Measurements from ENCODE around the gene PAX9. TPM values are rescaled to one million over a fixed set of nuclear protein-coding genes. Genes with fewer than 3 reads are reported as not detected.
A peak's percentile ranks its signal among the peaks of the same experiment; 100 is the strongest.

Gene PAX9
- total and polyA plus RNA-seq, 7 experiments from 2014 or later: 0.05 TPM; not detected in 6

DNA sequence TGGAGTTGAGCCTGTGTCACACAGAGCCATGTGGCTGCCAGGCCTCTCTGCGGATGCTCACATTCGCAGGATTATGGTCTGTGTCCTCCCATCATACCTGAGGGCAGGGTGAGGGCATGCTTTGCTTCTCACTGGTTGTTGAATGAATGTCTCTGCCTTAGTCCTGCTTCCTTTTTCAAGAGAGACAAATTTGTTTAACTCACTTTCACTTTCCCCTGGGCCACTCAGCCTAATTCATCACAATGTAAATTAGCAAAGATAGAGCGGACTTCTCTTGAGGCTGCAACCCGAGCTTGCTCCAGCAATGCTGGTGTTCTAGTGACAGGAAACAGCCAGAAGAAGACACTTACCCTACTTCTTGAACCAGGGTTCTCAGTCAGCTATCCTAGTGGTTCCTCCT, 35.5 kb upstream of the PAX9 start:
- no peaks in the 10 kb centered on the region for H3K9me3 ChIP-seq (ENCODE audit: control insufficient read depth in 2 of 3, low read length in 3 of 3)
- intact Hi-C loops (cut with micrococcal nuclease): no loop called here
- H3K27ac ChIP-seq (ENCODE audit: low read depth, low read length): no peak overlapping the region
- no peaks in the 10 kb centered on the region for H3K4me1 Mint-ChIP-seq
- DNase-seq (no peak), ATAC-seq (no peak)
- CTCF ChIA-PET: no interaction called here
- POLR2A ChIA-PET: no interaction called here
- H3K27ac Mint-ChIP-seq: no peak overlapping the region
- peaks cover 2 to 46% (median 30%) of the 10 kb centered on the region in 5 donors for H3K27me3 Mint-ChIP-seq
- no peaks in the 10 kb centered on the region for H3K36me3 ChIP-seq (ENCODE audit: control insufficient read depth in 2 of 3, insufficient read depth in 3 of 3, low read length in 3 of 3)
- peaks cover 0 to 20% (median 6%) of the 10 kb centered on the region in 11 donors for H3K9me3 Mint-ChIP-seq
- no peak overlapping the region for H3K4me3 Mint-ChIP-seq
- H3K27me3 ChIP-seq (ENCODE audit: control insufficient read depth in 2 of 2, insufficient read depth in 2 of 2, low read length in 2 of 2): no peaks in the 10 kb centered on the region
- H3K36me3 Mint-ChIP-seq: no peaks in the 10 kb centered on the region
- H3K4me1 ChIP-seq (ENCODE audit: control insufficient read depth in 2 of 2, insufficient read depth in 2 of 2, low read length in 2 of 2): no peaks in the 10 kb centered on the region
- no peak overlapping the region for H3K4me3 ChIP-seq (ENCODE audit: low read length)

DNA sequence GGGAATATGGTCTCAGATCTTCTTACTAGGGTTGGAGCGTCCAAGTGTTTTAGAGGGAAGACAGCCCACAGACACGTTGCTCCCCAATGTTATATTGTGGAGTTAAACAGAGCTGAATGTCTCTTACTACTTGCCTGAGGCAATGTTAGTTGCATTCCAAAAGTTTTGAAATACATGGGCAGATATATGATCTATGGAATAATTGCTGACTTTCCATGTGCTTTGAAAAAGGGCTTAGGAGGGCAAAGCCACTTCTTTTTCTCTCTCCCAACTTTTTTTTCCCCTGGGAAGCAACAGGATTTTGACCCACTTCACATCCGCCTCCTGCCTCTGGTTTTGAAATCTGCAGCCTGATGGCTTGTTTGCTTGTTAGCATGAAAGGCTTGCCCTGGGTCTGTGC, 33.7 kb upstream of the PAX9 start:
- Histone ChIP-seq H3K27ac (ENCODE audit: low read depth, low read length) (no peak overlapping the region), H3K4me1 (ENCODE audit: control insufficient read depth in 2 of 2, insufficient read depth in 2 of 2, low read length in 2 of 2) (no peaks in the 10 kb centered on the region), H3K36me3 (ENCODE audit: control insufficient read depth in 2 of 3, insufficient read depth in 3 of 3, low read length in 3 of 3) (no peaks in the 10 kb centered on the region), H3K27me3 (ENCODE audit: control insufficient read depth in 2 of 2, insufficient read depth in 2 of 2, low read length in 2 of 2) (no peaks in the 10 kb centered on the region), H3K4me3 (ENCODE audit: low read length) (no peak overlapping the region), H3K9me3 (ENCODE audit: control insufficient read depth in 2 of 3, low read length in 3 of 3) (no peaks in the 10 kb centered on the region)
- ChIA-PET CTCF (no interaction called here), POLR2A (no interaction called here)
- DNase-seq: no peak
- Mint-ChIP-seq H3K9me3 (peaks cover 0 to 10% (median 5%) of the 10 kb centered on the region in 11 donors), H3K27me3 (peaks cover 2 to 58% (median 35%) of the 10 kb centered on the region in 5 donors), H3K4me3 (no peak overlapping the region), H3K4me1 (no peaks in the 10 kb centered on the region), H3K27ac (no peak overlapping the region), H3K36me3 (no peaks in the 10 kb centered on the region)
- no peak for ATAC-seq
- intact Hi-C loops (cut with micrococcal nuclease): no loop called here

DNA sequence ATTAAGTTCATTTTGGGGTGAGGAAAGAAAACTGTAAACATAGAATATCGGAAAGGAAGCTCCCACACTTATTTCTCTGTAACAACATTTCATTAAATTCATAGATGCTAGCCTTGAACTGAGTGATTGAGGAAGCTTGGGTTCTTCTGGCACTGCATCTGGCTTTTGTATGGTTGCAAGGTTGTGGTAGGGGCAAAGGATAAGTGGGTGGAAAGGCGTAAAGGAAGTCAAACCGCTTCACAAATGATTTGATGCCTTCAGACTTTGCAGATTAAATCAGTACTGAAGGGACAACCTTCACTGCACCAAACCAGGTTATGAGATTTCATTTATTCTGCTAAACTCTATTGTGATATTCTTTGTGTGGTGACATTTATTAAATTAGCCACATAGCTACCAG, 28.1 kb upstream of the PAX9 start:
- H3K27me3 ChIP-seq (ENCODE audit: control insufficient read depth in 2 of 2, insufficient read depth in 2 of 2, low read length in 2 of 2): no peaks in the 10 kb centered on the region
- no peaks in the 10 kb centered on the region for H3K4me1 ChIP-seq (ENCODE audit: control insufficient read depth in 2 of 2, insufficient read depth in 2 of 2, low read length in 2 of 2)
- peaks cover 2 to 31% (median 27%) of the 10 kb centered on the region in 5 donors for H3K27me3 Mint-ChIP-seq
- H3K4me3 ChIP-seq (ENCODE audit: low read length): no peak overlapping the region
- no peaks in the 10 kb centered on the region for H3K9me3 ChIP-seq (ENCODE audit: control insufficient read depth in 2 of 3, low read length in 3 of 3)
- no peak overlapping the region for H3K4me3 Mint-ChIP-seq
- H3K9me3 Mint-ChIP-seq: peaks cover 0 to 14% (median 5%) of the 10 kb centered on the region in 11 donors
- ATAC-seq: no peak
- no peaks in the 10 kb centered on the region for H3K36me3 Mint-ChIP-seq
- no peak for DNase-seq
- ChIA-PET CTCF (interaction anchor here (0.6 kb wide), 1 partner anchor 29 kb away, joined by 4 read pairs; no protein-coding TSS in a partner anchor), POLR2A (no interaction called here)
- H3K27ac Mint-ChIP-seq: no peak overlapping the region
- no peaks in the 10 kb centered on the region for H3K36me3 ChIP-seq (ENCODE audit: control insufficient read depth in 2 of 3, insufficient read depth in 3 of 3, low read length in 3 of 3)
- H3K27ac ChIP-seq (ENCODE audit: low read depth, low read length): no peak overlapping the region
- H3K4me1 Mint-ChIP-seq: no peaks in the 10 kb centered on the region
- intact Hi-C loops (cut with micrococcal nuclease): no loop called here

DNA sequence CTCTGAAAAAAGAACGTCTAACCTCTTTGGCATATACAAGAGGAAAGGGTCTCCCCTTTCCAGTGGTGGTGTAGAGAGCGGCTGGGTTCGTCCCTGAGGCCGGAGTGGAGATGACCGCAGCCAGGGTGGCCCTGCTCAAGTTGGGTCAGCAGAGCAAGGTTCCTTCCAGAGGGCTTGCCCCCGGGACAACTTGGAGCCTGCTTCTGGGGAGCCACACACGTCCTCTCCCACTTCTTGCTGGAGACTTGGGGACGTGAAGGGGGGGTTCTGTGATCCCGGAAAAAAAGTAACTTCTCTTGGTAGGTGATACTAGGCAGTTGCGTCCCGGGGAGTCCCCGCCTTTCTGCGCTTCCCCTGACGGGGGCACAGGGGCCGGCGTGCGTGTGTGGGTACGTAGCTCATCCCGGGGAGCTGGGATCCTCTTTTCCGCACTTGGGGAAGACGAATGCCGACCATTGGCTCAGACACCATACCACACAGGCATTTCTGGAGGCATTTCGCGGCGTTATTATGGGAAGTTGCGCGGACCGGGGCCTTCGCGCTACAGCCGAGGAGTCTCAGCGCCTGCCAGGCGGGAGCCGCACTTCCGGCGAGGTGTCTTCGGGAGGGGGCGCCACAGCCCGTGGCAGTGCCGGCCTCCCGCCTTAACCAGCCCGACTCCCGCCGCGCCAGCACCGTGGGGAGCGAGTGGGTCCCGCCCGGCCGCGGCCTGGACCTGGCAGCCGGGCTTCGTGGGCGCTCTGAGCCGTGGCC, 14.8 kb upstream of the PAX9 start:
- H3K9me3 Mint-ChIP-seq: peaks cover 0 to 11% (median 3%) of the 10 kb centered on the region in 11 donors
- intact Hi-C loops (cut with micrococcal nuclease): loop anchor here in 1 of 2 donors (5.0 kb wide), 1 partner anchor 60 kb away; no protein-coding TSS in a partner anchor
- H3K36me3 Mint-ChIP-seq: peaks cover 0 to 5% (median 0%) of the 10 kb centered on the region in 5 donors
- peaks cover 0 to 9% (median 5%) of the 10 kb centered on the region in 7 donors for H3K4me1 Mint-ChIP-seq
- H3K4me3 Mint-ChIP-seq: no peak overlapping the region
- no peak for DNase-seq
- no peaks in the 10 kb centered on the region for H3K4me1 ChIP-seq (ENCODE audit: control insufficient read depth in 2 of 2, insufficient read depth in 2 of 2, low read length in 2 of 2)
- H3K27ac Mint-ChIP-seq: no peak overlapping the region
- POLR2A ChIA-PET: no interaction called here
- H3K9me3 ChIP-seq (ENCODE audit: control insufficient read depth in 2 of 3, low read length in 3 of 3): no peaks in the 10 kb centered on the region
- CTCF ChIA-PET: interaction anchor here (0.7 kb wide), 1 partner anchor 88 kb away, joined by 4 read pairs; no protein-coding TSS in a partner anchor
- peaks cover 0 to 11% of the 10 kb centered on the region in 2 donors for H3K27me3 ChIP-seq (ENCODE audit: control insufficient read depth in 2 of 2, insufficient read depth in 2 of 2, low read length in 2 of 2)
- peaks cover 58 to 69% (median 65%) of the 10 kb centered on the region in 5 donors for H3K27me3 Mint-ChIP-seq
- no peak overlapping the region for H3K27ac ChIP-seq (ENCODE audit: low read depth, low read length)
- no peak overlapping the region for H3K4me3 ChIP-seq (ENCODE audit: low read length)
- no peak for ATAC-seq
- H3K36me3 ChIP-seq (ENCODE audit: control insufficient read depth in 2 of 3, insufficient read depth in 3 of 3, low read length in 3 of 3): no peaks in the 10 kb centered on the region

DNA sequence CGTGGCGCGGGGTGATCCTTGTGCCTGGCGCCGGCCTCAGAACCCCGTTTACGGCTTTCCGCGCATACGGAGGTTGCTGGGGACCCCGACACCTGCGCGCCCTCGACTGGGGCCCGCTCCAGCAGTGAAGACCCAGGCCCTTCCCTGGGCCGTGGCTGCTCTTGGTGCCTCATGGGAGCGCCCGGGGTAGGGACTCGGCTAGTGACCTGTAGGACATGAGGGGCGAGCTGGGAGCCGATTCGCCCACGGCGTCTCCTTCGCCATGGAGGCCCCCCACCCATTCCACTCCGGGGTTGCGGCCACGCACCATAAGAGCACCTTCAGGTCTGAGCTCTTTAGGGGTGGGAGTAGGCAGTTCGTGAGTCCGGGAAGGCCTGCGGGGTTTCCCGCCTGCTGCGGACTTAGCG, 14.2 kb upstream of the PAX9 start:
- Histone ChIP-seq H3K9me3 (ENCODE audit: control insufficient read depth in 2 of 3, low read length in 3 of 3) (no peaks in the 10 kb centered on the region), H3K27ac (ENCODE audit: low read depth, low read length) (no peak overlapping the region), H3K4me3 (ENCODE audit: low read length) (no peak overlapping the region), H3K36me3 (ENCODE audit: control insufficient read depth in 2 of 3, insufficient read depth in 3 of 3, low read length in 3 of 3) (no peaks in the 10 kb centered on the region), H3K27me3 (ENCODE audit: control insufficient read depth in 2 of 2, insufficient read depth in 2 of 2, low read length in 2 of 2) (peaks cover 0 to 11% of the 10 kb centered on the region in 2 donors), H3K4me1 (ENCODE audit: control insufficient read depth in 2 of 2, insufficient read depth in 2 of 2, low read length in 2 of 2) (no peaks in the 10 kb centered on the region)
- H3K27me3 Mint-ChIP-seq: peaks cover 62 to 72% (median 66%) of the 10 kb centered on the region in 5 donors
- H3K36me3 Mint-ChIP-seq: peaks cover 0 to 5% (median 0%) of the 10 kb centered on the region in 5 donors
- POLR2A ChIA-PET: no interaction called here
- no peak for DNase-seq
- CTCF ChIA-PET: interaction anchor here (0.7 kb wide), 1 partner anchor 88 kb away, joined by 4 read pairs; no protein-coding TSS in a partner anchor
- H3K9me3 Mint-ChIP-seq: peaks cover 0 to 11% (median 3%) of the 10 kb centered on the region in 11 donors
- ATAC-seq: no peak
- intact Hi-C loops (cut with micrococcal nuclease): loop anchor here in 1 of 2 donors (5.0 kb wide), 1 partner anchor 60 kb away; no protein-coding TSS in a partner anchor
- H3K4me3 Mint-ChIP-seq: no peak overlapping the region
- peaks cover 0 to 9% (median 5%) of the 10 kb centered on the region in 7 donors for H3K4me1 Mint-ChIP-seq
- no peak overlapping the region for H3K27ac Mint-ChIP-seq

DNA sequence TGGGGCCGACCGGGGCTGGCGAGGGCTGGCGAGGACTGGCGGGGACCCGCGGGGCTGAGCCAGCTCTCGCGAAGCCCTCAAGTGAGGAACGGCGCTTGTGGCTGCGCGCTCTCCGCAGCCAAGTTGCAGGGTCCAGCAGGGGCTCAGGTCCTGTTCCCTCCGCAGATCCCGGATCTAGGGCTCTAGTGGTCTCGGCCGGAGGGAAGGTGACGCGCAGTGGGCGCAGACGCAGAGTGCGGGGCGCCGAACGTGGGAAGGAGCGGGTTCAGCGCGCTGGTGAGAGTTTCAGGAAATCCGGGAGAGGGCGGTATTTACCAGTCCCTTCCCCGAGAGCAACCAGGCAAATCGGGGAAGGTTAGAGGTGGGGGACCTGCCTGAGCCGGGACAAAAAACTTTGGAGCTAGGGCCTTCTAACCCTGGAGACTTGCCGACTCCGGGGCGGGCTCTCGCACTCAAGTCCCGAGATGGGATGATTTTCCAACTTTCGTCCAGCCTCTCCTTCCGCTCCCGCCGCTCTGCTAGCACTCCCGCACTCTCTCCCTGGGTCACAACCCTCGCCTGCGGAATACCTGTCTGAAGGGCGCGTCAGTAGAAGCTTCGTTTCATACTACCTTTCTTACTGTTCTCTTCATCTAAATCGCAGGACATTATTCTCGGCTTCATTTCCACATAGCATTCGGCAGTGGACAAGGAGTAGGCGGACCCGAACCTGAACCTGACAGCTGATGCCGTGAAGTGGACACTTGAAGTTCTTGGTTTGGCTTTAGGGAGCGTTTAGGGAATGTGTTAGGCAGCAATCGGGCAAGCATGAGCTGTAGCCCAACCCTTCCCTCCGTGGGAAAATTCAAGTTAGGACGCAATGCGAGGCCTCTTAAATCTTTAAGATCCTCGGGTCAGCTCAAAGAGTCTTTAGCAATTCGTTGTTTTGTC, 13.6 kb upstream of the PAX9 start:
- Mint-ChIP-seq H3K4me3 (peak overlapping the region in 3 of 10 donors; percentile 22 to 47 (median 38)), H3K36me3 (peaks cover 0 to 5% (median 0%) of the 10 kb centered on the region in 5 donors)

More for the DNA sequence above, 13.6 kb upstream of the PAX9 start:
- H3K27ac Mint-ChIP-seq: peak overlapping the region in 1 of 9 donors; percentile 2
- no peak overlapping the region for H3K27ac ChIP-seq (ENCODE audit: low read depth, low read length)
- H3K4me3 ChIP-seq (ENCODE audit: low read length): no peak overlapping the region
- no peaks in the 10 kb centered on the region for H3K9me3 ChIP-seq (ENCODE audit: control insufficient read depth in 2 of 3, low read length in 3 of 3)
- intact Hi-C loops (cut with micrococcal nuclease): loop anchor here in 1 of 2 donors (5.0 kb wide), 1 partner anchor 61 kb away; no protein-coding TSS in a partner anchor
- no peak for ATAC-seq
- H3K27me3 Mint-ChIP-seq: peaks cover 69 to 79% (median 73%) of the 10 kb centered on the region in 5 donors
- no peak for DNase-seq
- POLR2A ChIA-PET: no interaction called here
- no peaks in the 10 kb centered on the region for H3K36me3 ChIP-seq (ENCODE audit: control insufficient read depth in 2 of 3, insufficient read depth in 3 of 3, low read length in 3 of 3)
- peaks cover 0 to 9% (median 5%) of the 10 kb centered on the region in 7 donors for H3K4me1 Mint-ChIP-seq
- no peaks in the 10 kb centered on the region for H3K4me1 ChIP-seq (ENCODE audit: control insufficient read depth in 2 of 2, insufficient read depth in 2 of 2, low read length in 2 of 2)
- H3K9me3 Mint-ChIP-seq: peaks cover 0 to 11% (median 3%) of the 10 kb centered on the region in 11 donors
- CTCF ChIA-PET: no interaction called here
- peaks cover 0 to 14% of the 10 kb centered on the region in 2 donors for H3K27me3 ChIP-seq (ENCODE audit: control insufficient read depth in 2 of 2, insufficient read depth in 2 of 2, low read length in 2 of 2)

All from naive thymus-derived CD4-positive, alpha-beta T cell (primary cell).